HG03378 (cell line): ENCODE data around the gene FCN1.

Experiments
- ATAC-seq: cut with Tn5 transposase; IDR thresholded peaks from one replicate; pipeline ENCODE4 v1.9.1; 2021; ENCODE audit warnings: mild to moderate bottlenecking, moderate library complexity; ENCODE audit not compliant: unreplicated experiment

The FCN1 gene

GRCh38 chr9:134937566-134938345 is 20.0 kb upstream of the FCN1 start:
- ATAC-seq, result no peak

DNA sequence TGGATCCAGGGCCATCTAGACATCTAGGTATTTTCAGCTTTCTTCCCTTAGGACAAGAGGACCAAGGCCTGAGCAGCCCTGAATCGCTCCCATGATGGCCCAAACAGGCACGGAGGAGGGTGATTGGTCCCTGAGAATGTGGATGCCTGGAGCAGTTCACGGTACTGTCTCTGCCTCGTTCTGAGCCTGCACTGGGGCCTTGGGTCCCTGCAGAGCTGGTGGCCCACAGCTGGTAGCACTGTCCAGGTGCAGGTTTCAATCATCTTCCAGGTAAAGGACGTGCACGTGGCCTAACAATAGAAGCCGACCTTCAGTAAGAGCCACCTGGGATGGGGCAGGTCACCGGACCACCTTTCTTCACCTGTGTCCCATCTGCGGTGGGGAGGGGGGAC is 19.4 kb upstream of the FCN1 start:
- ATAC-seq, result peak; percentile 17

- peak; percentile 43 for ATAC-seq
Observed at GRCh38 chr9:134936346-134937163, 18.8 kb upstream of the FCN1 start.

DNA sequence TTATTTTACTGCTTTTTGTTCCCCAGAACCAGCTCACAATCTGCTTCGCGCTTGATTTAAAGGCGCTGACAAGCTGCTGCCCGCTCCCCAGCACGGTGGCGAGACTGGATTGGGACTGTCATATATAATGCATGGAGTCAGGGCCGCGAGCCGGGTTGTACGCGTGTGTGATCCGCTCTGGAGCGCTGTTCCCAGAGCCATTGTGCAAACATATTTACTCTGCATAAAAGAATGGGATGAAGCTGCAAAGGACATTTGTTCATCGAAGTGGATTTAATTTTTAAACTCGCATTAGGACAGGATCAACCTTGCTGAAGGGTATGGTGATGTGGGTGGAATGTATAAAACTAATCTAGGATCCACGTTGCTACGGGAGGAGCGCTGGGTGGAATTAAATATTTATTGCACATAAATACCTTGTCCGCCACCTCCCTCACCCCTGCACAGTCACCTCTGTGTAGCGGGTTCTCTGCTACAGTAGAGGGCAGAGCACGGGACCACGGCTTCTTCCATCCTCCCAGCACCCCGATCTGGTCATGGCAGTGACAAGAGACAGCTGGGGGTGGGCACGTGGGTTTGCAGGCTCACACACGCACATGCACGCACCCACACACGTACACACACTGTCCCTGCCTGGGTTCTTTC is 18.1 kb upstream of the FCN1 start:
- no peak for ATAC-seq

DNA sequence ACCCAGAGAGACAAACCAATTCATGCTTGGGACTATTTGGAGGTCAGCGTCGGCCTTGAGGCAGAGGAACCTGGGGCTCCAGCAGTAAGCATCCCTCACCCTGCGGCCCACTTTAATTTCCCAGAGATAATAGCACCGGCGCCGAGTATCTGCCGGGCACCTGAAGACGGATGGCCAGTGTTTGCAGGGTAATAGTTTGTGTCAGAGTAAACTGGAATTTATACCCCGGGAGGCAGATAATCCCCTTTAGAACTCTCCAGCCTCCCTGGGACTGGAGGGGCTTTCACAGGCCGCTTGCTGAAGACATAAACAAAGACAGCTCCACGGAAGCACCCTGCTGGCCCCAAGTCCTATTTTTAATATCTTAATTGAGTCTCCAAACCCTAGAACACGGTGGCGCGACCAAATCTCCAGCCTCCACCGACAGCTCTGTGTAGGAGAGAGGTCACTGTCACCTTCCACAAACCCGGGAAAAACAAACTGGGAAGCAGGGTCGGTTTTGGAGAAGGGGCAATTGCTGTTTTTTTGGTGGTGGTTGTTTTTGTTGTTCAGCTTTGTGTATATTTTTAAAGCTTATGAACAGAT is 17.4 kb upstream of the FCN1 start:
- no peak for ATAC-seq

DNA sequence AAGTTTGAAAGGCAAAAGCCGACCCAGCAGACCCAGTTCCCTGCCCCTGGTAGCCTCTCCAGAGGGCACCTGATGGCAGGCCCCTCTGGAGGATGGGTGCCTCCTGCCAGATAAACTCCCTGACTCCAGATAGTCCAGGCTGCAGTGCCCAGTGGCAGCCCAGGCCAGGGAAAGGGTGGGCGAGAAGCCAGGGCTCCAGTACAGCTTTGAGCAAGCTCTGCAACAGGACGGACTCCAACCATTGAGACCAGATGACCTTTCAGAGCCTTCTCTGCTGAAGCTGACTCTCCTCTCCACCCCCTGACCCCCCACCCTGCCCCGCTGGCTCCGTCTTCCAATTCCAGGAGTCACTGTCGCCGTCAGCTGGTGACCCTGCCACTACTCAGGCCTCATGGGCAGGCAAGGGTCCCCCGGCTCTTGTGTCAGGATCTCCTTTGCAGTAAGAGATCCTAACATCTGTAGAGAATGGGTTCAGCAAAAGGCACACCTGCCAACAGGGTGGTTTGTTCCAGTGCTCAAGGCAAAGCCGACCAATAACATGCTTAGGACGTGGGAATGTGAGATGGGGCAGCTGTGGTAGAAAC is 15.5 kb upstream of the FCN1 start:
- no peak for ATAC-seq

GRCh38 chr9:134932606-134933005 is 14.9 kb upstream of the FCN1 start:
- no peak for ATAC-seq

GRCh38 chr9:134932171-134932570 is 14.5 kb upstream of the FCN1 start:
- ATAC-seq, result no peak

- peak; percentile 42 for ATAC-seq
Observed at GRCh38 chr9:134930398-134930797, 12.7 kb upstream of the FCN1 start.

- ATAC-seq, result no peak
Observed at GRCh38 chr9:134929193-134930158, 11.8 kb upstream of the FCN1 start.

DNA sequence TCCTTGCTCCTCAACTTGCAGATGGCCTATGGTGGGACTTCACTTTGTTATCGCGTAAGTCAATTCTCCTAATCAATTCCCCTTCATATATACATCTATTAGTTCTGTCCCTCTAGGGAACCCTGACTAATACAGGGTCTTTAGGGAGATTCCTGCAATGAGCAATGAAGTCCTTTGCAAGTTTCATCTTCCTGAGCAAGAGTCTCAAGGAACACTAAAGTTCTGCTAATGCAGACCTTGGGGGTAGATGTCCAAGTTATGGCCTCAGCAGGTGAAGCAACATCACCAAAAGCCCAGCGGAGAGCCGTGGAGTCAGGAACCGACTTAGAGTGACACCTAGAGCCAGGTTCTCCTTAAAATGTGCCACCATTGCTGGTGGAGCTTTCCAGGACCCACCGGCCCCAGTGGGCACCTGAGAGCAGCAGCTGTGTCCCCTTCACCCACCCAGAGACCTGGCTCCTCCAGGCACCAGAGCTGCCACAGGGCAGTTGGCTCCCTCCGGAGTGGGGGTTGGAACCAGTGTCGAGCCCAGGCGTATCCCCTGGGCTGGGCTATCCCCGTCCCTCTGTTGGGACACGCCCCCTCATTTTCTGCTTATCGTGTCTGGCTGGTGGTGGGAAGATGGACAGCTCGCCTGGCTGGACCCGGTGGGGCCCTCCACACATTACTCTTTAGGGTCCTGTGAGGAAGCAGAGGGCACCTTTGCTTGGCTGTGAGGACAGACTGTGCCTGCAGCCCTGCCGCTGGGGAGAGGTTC is 10.9 kb upstream of the FCN1 start:
- no peak for ATAC-seq

- no peak for ATAC-seq
Observed at GRCh38 chr9:134925011-134925511, 7.3 kb upstream of the FCN1 start.

GRCh38 chr9:134923466-134923865 is 5.8 kb upstream of the FCN1 start:
- ATAC-seq, result no peak

GRCh38 chr9:134922932-134923240 is 5.2 kb upstream of the FCN1 start:
- no peak for ATAC-seq

DNA sequence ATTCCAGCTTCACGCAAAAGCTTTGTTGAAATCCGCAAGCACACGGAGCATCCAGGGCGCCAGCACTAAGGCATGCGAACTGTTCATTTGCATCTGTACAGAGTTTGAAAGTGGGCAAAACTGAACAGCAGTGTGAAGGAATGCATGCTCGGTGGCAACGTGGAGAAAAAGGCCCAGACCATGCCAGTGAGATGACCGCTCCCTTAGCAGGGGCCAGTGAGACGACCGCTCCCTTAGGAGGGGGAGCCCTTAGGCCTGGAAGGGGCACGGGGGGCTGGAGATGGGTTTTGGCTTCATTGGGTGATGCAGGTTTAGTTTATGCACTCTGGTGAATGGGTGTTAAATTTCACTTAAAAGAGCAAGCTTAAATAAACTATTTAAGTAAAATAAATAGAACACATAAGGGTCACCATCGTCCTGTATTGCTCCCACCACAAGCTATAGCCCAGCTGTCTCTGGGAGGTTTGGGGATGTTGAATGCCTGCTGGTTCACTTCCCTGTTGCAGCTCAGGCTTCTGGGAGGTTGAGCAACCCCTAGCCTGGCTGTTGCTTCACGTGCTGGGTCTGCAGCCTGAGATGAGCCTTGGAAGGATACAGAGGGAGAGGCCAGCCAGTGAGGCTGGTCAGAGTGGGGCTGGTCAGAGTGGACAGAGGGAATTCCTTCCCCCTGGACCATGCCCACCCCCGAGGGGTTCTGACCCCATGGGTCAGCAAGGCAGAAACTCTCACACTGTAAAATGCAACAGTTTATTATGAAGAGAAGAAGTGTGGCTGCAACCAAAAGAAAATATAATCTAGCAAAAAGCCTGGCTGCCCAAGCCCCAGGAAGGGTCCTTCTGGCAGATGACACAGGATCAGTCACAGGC is 4.6 kb upstream of the FCN1 start:
- no peak for ATAC-seq

DNA sequence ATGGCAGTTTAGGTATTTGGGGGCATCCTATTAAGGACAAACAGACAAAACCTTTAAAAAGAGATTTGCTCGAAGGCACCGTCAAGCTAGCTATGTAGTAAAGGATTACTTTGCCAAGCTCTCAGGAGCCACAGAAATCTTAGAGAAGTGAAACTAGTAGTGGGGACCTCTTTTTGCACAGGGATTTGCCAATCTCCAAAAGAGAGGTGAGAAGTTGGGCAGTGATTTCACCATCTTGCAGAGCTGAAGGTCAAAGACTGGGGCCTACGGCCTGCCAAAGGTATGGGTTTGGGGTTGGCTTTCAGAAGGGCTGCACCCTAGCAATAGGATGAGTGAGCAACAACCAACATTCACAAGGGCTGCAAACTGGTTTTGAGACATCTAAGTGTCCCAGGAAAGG is 1.6 kb upstream of the FCN1 start:
- no peak for ATAC-seq

DNA sequence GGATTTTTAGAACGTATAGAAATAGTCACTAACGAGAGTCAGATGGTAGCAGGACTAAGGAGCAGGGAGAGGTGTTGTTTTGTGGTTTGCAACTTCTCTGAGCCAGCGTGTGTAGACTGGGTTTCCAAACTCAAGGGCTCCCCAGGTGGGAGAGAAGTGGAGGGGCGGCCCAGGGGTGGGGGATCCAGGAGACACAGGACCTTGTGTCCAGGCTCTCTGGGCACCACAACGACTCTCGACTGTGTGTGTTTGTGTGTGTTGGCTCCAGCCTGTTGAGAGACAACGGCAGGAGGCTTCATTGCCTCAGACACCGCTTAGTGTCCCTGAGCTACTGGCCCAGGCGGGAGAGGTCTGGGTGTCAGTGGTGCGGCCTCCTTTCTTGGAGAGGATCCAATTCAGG is 934 bp upstream of the FCN1 start:
- ATAC-seq, result no peak

DNA sequence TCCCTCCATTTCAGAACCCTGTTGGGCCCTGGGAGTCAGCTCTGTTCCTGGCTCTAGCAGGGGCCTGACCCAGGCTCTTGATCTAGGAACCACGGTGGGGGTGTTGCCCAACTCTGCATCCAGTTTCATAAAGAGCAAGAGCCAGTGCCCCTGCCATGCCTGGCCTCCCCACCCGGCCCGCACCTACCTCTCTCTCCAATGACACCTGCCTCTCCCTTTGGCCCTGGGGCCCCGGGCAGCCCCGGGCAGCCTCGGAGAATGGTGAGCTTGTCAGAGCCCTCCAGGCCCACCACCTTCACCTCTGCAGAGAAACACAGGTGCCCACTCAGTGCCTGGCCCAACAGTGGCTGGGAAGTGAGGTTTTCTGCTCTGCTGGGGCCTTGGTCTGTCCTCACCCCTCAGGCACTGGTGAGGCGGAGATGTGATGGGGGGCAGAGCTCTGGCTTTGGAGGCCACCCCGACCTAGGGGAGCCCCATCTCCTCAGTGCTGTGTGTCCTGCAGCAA is 1.5 kb downstream of the FCN1 start:
- ATAC-seq, result no peak
